Osteocyte (in vitro differentiated cells): Measurements from ENCODE around the gene EIF4G3. TPM values are rescaled to one million over a fixed set of nuclear protein-coding genes. Genes with fewer than 3 reads are reported as not detected.

Source experiments
- DNase-seq: peaks from one replicate; pipeline ENCODE4 v3.0.0; 2021; ENCODE audit warnings: mixed read lengths; ENCODE audit not compliant: unreplicated experiment; ENCODE audit errors: extremely low spot score
- H3K27ac Mint-ChIP-seq: one replicate; pipeline ENCODE4 v1.8.0; 2021; ENCODE audit warnings: mild to moderate bottlenecking, mixed read lengths; ENCODE audit not compliant: unreplicated experiment
- H3K27me3 Mint-ChIP-seq: one replicate; pipeline ENCODE4 v1.8.0; 2021; ENCODE audit warnings: mixed read lengths; ENCODE audit not compliant: unreplicated experiment
- H3K36me3 Mint-ChIP-seq: one replicate; pipeline ENCODE4 v1.8.0; 2021; ENCODE audit warnings: mixed read lengths; ENCODE audit not compliant: unreplicated experiment
- H3K4me1 Mint-ChIP-seq: one replicate; pipeline ENCODE4 v1.8.0; 2021; ENCODE audit warnings: mixed read lengths; ENCODE audit not compliant: unreplicated experiment
- H3K4me3 Mint-ChIP-seq: one replicate; pipeline ENCODE4 v1.8.0; 2021; ENCODE audit warnings: mild to moderate bottlenecking, moderate library complexity, mixed read lengths; ENCODE audit not compliant: unreplicated experiment
- H3K9me3 Mint-ChIP-seq: one replicate; pipeline ENCODE4 v1.8.0; 2021; ENCODE audit warnings: mixed read lengths; ENCODE audit not compliant: unreplicated experiment
- CTCF ChIP-seq: fragments of 200-600 bp; sonication (generic); IDR thresholded peaks from 2 replicates; pipeline ENCODE4 v1.5.0; 2021; ENCODE audit warnings: antibody characterized with exemption, mild to moderate bottlenecking, moderate library complexity
- total RNA-seq: library from RNA; stranded (reverse); gene quantifications from 2 replicates; pipeline ENCODE4 v1.2.1, GENCODE V29; 2021

The EIF4G3 gene
- total RNA-seq, 1 donor from 2014 or later: 81.9 TPM

GRCh38 chr1:20884513-20884912 lies 292.2 kb downstream of the EIF4G3 start:
- DNase-seq: no peak
- peaks cover 28% of the 10 kb centered on the region for H3K36me3 Mint-ChIP-seq
- H3K9me3 Mint-ChIP-seq: no peaks in the 10 kb centered on the region
- no peak for TF ChIP-seq CTCF
- H3K4me3 Mint-ChIP-seq: no peak overlapping the region
- H3K27me3 Mint-ChIP-seq: no peaks in the 10 kb centered on the region
- H3K27ac Mint-ChIP-seq: no peak overlapping the region
- peaks cover 3% of the 10 kb centered on the region for H3K4me1 Mint-ChIP-seq

GRCh38 chr1:20883766-20884165 lies 292.9 kb downstream of the EIF4G3 start:
- no peak for TF ChIP-seq CTCF
- H3K4me3 Mint-ChIP-seq: no peak overlapping the region

GRCh38 chr1:20882837-20883236 lies 293.9 kb downstream of the EIF4G3 start:
- peaks cover 33% of the 10 kb centered on the region for H3K36me3 Mint-ChIP-seq
- no peak for DNase-seq

More at GRCh38 chr1:20883766-20884165, 292.9 kb downstream of the EIF4G3 start:
- H3K9me3 Mint-ChIP-seq: no peaks in the 10 kb centered on the region
- DNase-seq: no peak
- H3K36me3 Mint-ChIP-seq: peaks cover 29% of the 10 kb centered on the region
- no peaks in the 10 kb centered on the region for H3K27me3 Mint-ChIP-seq
- peaks cover 3% of the 10 kb centered on the region for H3K4me1 Mint-ChIP-seq
- peak overlapping the region; percentile 13 for H3K27ac Mint-ChIP-seq

GRCh38 chr1:20878799-20879198 lies 297.9 kb downstream of the EIF4G3 start:
- Mint-ChIP-seq H3K9me3 (no peaks in the 10 kb centered on the region), H3K27me3 (no peaks in the 10 kb centered on the region), H3K27ac (no peak overlapping the region), H3K36me3 (peaks cover 40% of the 10 kb centered on the region), H3K4me3 (no peak overlapping the region), H3K4me1 (peaks cover 2% of the 10 kb centered on the region)
- no peak for TF ChIP-seq CTCF
- DNase-seq: no peak

More at GRCh38 chr1:20882837-20883236, 293.9 kb downstream of the EIF4G3 start:
- Mint-ChIP-seq H3K27me3 (no peaks in the 10 kb centered on the region), H3K9me3 (no peaks in the 10 kb centered on the region), H3K4me1 (peaks cover 3% of the 10 kb centered on the region), H3K27ac (no peak overlapping the region), H3K4me3 (no peak overlapping the region)
- no peak for TF ChIP-seq CTCF

- no peak for TF ChIP-seq CTCF
- peaks cover 33% of the 10 kb centered on the region for H3K36me3 Mint-ChIP-seq
- H3K27ac Mint-ChIP-seq: no peak overlapping the region
- H3K9me3 Mint-ChIP-seq: no peaks in the 10 kb centered on the region
- no peak for DNase-seq
- H3K4me3 Mint-ChIP-seq: no peak overlapping the region
- H3K27me3 Mint-ChIP-seq: no peaks in the 10 kb centered on the region
- H3K4me1 Mint-ChIP-seq: peaks cover 5% of the 10 kb centered on the region
These were observed 301.3 kb downstream of the EIF4G3 start for GRCh38 chr1:20875198-20875973.
